Stomach (tissue), 9 donors: ENCODE measurements around the gene HOXB3. TPM values are rescaled to one million over a fixed set of nuclear protein-coding genes. Genes with fewer than 3 reads are reported as not detected.

ENCODE experiments used
- DNase-seq, 2 donors: peaks; one replicate each; pipeline versions ENCODE4 v3.0.0 to v3.0.0-alpha.2; 2013 to 2019
- H3K27ac ChIP-seq, 5 donors: fragments of 200-600 bp in 4 of 5; sonication (generic) in 4 of 5; one replicate each; pipeline ENCODE4 v1.5.1; 2013 to 2019; ENCODE audit warnings: mild to moderate bottlenecking in 1 of 5, moderate library complexity in 1 of 5
- H3K27me3 ChIP-seq, 3 donors: fragments of 200-600 bp; sonication (generic); one replicate each; pipeline ENCODE4 v1.5.1; 2017 to 2019; ENCODE audit warnings: mixed run types in 1 of 3
- H3K36me3 ChIP-seq, 4 donors: fragments of 200-600 bp; sonication (generic); 1 replicate in 3 of 4; 2 replicates in 1 of 4; pipeline ENCODE4 v1.5.1; 2016 to 2019
- H3K4me1 ChIP-seq, 4 donors: fragments of 200-600 bp; sonication (generic); one replicate each; pipeline ENCODE4 v1.5.1; 2016 to 2019
- H3K4me3 ChIP-seq, 4 donors: fragments of 200-600 bp; sonication (generic) in 3 of 4; one replicate each; pipeline ENCODE4 v1.5.1; 2016 to 2019; ENCODE audit warnings: mild to moderate bottlenecking in 1 of 4
- H3K9me3 ChIP-seq, 4 donors: fragments of 200-600 bp; sonication (generic); one replicate each; pipeline ENCODE4 v1.5.1; 2016 to 2019
- CTCF ChIP-seq, 7 experiments: fragments of 450-650 bp in 4 of 7; fragments of 200-600 bp in 3 of 7; sonication (generic) in 3 of 7; IDR thresholded peaks; one replicate each; pipeline ENCODE4 v1.5.1; 2016 to 2019; ENCODE audit warnings: antibody characterized with exemption in 7 of 7, control low read depth in 2 of 7, mild to moderate bottlenecking in 1 of 7
- EP300 ChIP-seq: sonication (generic); formaldehyde crosslinking; IDR thresholded peaks from one replicate; pipeline ENCODE4 v1.6.1; 2017; ENCODE audit warnings: antibody characterized with exemption
- POLR2A ChIP-seq, 4 donors: fragments of 450-650 bp; IDR thresholded peaks; one replicate each; pipeline ENCODE4 v1.6.1; 2016; ENCODE audit warnings: antibody characterized with exemption in 4 of 4, control low read depth in 2 of 4, mild to moderate bottlenecking in 1 of 4, moderate library complexity in 1 of 4
- POLR2AphosphoS5 ChIP-seq, 3 donors: sonication (generic); formaldehyde crosslinking; IDR thresholded peaks; one replicate each; pipeline ENCODE4 v1.6.1; 2016; ENCODE audit warnings: antibody characterized with exemption in 3 of 3
- WGBS, 5 donors: extraction: QIAGEN DNeasy Blood & Tissue Kit in 3 of 5; methylation state at CpG; one replicate each; pipeline versions ENCODE4 v1.1.5 to v1.1.7; 2013 to 2018; 5-methylcytosine and 5-hydroxymethylcytosine counted together
- intact Hi-C: fragments of 100-400 bp; cut with DNase I; formaldehyde crosslinking; loops from one replicate; pipeline ENCODE4 v1.15.1; 2023; ENCODE audit warnings: low total_unique reads
- polyA plus RNA-seq, 3 donors: library from polyadenylated mRNA; stranded (reverse); fragments of 200-250 nt; gene quantifications; one replicate each; pipeline ENCODE4 v1.2.3, GENCODE V29; 2013
- total RNA-seq, 5 donors: library from RNA; depleted of rRNA; stranded (reverse); fragments of >200 nt; gene quantifications; one replicate each; pipeline versions ENCODE4 v1.1.0 to v1.2.3, GENCODE V29; 2014 to 2016
- donor health status: healthy with polysubstance abuse.
- donor health status: Bipolar disorder and iron deficiency.
- donor health status: healthy.

HOXB3 gene
- total and polyA plus RNA-seq, 8 donors, result 2.8 to 77.6 (median 10.3) TPM

- Histone ChIP-seq H3K36me3 (no peaks in the 10 kb centered on the region), H3K4me1 (peaks cover 0 to 32% (median 10%) of the 10 kb centered on the region in 4 donors), H3K4me3 (no peak overlapping the region), H3K9me3 (no peaks in the 10 kb centered on the region), H3K27me3 (peaks cover 0 to 25% (median 0%) of the 10 kb centered on the region in 3 donors), H3K27ac (no peak overlapping the region)
- 73 to 83% (median 77%) methylated on average over 4 of the region's 4 CpGs for WGBS, 5 donors
- TF ChIP-seq CTCF (IDR thresholded peaks at IDR 0.05) (no peak), POLR2AphosphoS5 (IDR thresholded peaks at IDR 0.05) (no peak), EP300 (no peak), POLR2A (IDR thresholded peaks at IDR 0.05) (no peak)
- intact Hi-C loops, result no loop called here
- DNase-seq, result no peak
Measured at GRCh38 chr17:48502901-48503300, 87.1 kb downstream of the HOXB3 start.

DNA sequence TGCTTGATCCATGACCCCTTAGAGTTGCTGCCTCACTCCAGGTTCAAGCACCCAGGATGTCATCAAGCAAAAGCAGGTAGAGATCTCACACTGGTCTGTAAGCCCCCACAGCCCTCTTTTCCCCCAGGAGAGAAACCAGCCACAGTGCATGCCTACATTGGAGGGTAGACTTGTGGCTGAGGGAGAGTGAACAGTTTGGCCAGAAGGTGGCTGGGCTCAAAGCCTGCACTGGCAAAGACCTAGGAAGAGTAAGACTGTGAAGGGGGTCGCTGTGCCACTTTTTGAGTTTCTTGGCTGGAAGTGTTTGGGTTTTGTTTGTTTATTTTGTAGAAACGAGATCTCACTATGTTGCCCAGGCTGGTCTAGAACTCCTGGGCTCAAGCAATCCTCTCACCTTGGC, 87.7 kb downstream of the HOXB3 start:
- Histone ChIP-seq H3K9me3 (no peaks in the 10 kb centered on the region), H3K27me3 (peaks cover 0 to 28% (median 0%) of the 10 kb centered on the region in 3 donors)

GRCh38 chr17:48500435-48501426, 89.3 kb downstream of the HOXB3 start:
- 44 to 55% (median 48%) methylated on average over 12 of the region's 12 CpGs for WGBS, 5 donors
- DNase-seq, result peak in 1 of 2 donors; percentile 82
- peaks cover 0 to 26% (median 7%) of the 10 kb centered on the region in 4 donors for H3K4me1 ChIP-seq
- H3K36me3 ChIP-seq, result no peaks in the 10 kb centered on the region
- no peak overlapping the region for H3K4me3 ChIP-seq
- TF ChIP-seq POLR2AphosphoS5 (IDR thresholded peaks at IDR 0.05), result no peak
- TF ChIP-seq EP300, result no peak
- TF ChIP-seq CTCF (IDR thresholded peaks at IDR 0.05), result no peak
- TF ChIP-seq POLR2A (IDR thresholded peaks at IDR 0.05), result no peak
- no peaks in the 10 kb centered on the region for H3K9me3 ChIP-seq
- intact Hi-C loops, result no loop called here
- peaks cover 0 to 26% (median 0%) of the 10 kb centered on the region in 3 donors for H3K27me3 ChIP-seq
- peak overlapping the region in 1 of 5 donors; percentile 21 for H3K27ac ChIP-seq

More for the DNA sequence above, 87.7 kb downstream of the HOXB3 start:
- WGBS, 5 donors, result 70 to 80% (median 77%) methylated on average over 2 of the region's 2 CpGs
- no peak overlapping the region for H3K4me3 ChIP-seq
- no peaks in the 10 kb centered on the region for H3K36me3 ChIP-seq
- TF ChIP-seq POLR2A (IDR thresholded peaks at IDR 0.05), result no peak
- intact Hi-C loops, result no loop called here
- DNase-seq, result no peak
- no peak overlapping the region for H3K27ac ChIP-seq
- peaks cover 0 to 32% (median 10%) of the 10 kb centered on the region in 4 donors for H3K4me1 ChIP-seq

DNA sequence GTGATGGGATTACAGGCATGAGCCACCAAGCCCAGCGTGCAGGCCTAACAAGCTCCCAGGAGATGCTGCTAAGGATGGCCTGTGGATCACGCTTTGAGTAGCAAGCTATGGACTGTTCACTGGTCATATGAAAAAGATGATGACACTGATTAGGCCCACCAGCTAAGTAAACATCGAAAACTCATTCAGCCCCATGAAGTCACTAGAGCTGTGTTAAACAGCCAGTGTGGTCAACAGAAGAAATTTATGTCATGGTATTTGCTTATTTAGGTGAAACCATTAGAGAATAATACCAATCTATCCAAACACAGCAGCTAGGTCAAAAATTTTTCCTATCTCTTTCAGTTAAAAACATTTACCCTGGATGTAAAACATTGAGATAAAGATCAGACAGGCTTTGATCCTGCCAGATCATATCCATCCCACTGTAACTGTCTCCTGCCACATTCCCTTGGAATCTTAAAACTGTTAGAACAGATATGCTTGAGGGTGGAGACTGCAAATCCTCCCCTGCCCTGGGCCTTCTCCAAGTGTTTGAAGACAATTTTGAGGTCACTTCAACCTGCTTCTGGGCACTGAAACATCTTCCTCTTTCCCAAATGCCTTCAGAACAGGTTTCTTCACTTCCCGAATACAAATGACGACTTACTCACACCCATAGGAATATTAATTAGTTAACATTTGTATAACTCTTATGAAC, 90.2 kb downstream of the HOXB3 start:
- TF ChIP-seq POLR2AphosphoS5 (IDR thresholded peaks at IDR 0.05), result no peak
- TF ChIP-seq POLR2A (IDR thresholded peaks at IDR 0.05), result no peak
- TF ChIP-seq EP300, result no peak
- TF ChIP-seq CTCF (IDR thresholded peaks at IDR 0.05), result no peak
- Histone ChIP-seq H3K27me3 (peaks cover 0 to 31% (median 0%) of the 10 kb centered on the region in 3 donors), H3K27ac (no peak overlapping the region), H3K4me3 (no peak overlapping the region), H3K4me1 (peaks cover 0 to 23% (median 4%) of the 10 kb centered on the region in 4 donors), H3K9me3 (no peaks in the 10 kb centered on the region), H3K36me3 (no peaks in the 10 kb centered on the region)
- no peak for DNase-seq
- intact Hi-C loops, result no loop called here
- WGBS, 5 donors, result 92 to 94% (median 93%) methylated on average over 5 of the region's 5 CpGs
